ENCODE data around the gene PMPCB.

Gene PMPCB

DNA sequence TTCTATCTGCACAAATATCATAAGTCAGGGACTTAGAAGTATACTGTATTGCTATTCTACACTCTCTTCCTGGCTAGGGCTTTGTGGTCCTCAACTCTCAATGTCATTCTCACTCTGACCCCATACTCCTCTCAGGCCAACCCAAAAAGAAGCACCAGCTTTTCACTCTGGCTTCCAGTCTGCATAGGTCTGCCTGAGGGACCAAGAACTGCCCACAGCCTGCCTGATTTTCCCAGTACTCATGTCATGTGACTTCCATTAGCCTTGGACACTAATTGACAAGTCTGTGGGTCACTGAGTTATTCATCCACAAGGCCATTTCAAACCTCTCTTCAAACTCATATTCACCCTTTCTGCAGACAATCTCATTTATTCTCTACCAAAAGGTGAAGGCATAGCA, 19.8 kb downstream of the PMPCB start:
- DNase-seq (ENCODE audit: low read depth in 1 of 2, low spot score in 1 of 2), result no peak

DNA sequence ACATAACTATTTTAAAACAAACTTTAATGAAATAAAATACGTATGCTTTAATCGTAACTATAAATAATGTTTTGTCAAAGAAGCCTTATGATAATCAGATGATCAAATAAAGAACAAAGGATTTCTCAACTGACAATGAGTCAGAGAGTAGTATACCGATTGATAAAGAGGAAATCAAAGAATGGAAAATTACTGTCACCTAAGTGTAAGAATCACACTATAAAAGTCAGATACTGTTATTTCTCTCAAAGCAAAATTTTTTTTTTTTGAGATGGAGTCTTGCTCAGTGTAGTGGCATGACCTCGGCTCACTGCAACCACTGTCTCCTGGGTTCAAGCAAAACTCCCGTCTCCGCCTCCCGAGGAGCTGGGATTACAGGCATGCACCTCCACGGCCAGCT, 28.5 kb downstream of the PMPCB start:
- DNase-seq (ENCODE audit: low read depth in 1 of 2, low spot score in 1 of 2), result no peak

DNA sequence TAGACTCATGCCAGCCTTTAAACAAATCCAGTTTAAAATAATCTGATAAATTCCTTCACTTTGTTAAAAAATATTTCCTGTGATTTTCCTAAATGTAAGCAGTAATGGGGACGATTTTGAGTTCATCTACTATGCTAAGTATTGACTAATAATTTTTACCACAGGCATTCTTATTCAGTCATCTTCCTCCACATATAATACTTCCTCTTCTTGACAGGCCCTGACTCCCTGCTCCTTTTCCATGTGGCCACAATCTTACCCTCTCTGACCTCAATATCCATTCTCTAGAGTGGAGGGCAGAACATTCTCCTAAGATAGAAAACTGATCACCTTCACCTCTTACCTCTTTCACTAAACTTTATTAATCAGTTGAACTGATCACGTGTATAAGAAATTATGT, 39.5 kb downstream of the PMPCB start:
- no peak for DNase-seq (ENCODE audit: low read depth in 1 of 2, low spot score in 1 of 2)

DNA sequence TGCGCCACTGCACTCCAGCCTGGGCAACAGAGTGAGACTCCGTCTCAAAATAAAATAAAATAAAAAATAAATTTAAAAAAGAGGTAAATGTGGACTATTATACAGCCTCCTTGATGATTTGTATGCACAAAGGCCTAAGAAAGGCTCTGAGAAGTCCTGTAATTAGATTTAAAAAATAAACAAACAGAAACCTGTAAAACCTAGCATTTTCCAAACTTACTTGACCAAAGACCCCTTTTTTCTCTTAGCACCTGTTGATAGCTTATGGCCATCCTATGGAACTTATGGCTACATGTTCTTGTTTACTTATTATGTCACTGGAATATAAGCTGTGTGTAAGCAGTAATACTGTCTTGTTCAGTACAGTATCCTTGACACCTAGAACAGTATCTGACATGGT, 41.6 kb downstream of the PMPCB start:
- DNase-seq (ENCODE audit: low read depth in 1 of 2, low spot score in 1 of 2), result no peak

DNA sequence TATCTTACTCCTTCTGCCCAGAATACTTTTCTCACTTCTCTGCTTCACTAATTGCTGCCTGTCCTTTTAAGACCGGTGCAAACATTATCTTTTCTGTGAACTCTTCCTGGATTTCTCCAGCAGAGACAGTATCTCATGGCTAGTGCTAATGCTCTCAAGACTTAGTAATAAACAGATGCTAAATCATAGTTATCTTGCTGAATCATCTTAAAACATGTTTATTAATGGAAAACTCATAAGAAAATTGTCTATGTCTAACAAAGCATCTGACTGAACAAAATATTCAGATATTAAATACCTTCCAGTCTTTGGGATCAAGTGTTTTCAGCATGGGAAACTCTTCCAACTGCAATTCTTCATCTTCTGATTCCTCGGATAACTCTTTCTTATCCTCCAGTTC, 44.2 kb downstream of the PMPCB start:
- DNase-seq (ENCODE audit: low read depth in 1 of 2, low spot score in 1 of 2), result no peak

DNA sequence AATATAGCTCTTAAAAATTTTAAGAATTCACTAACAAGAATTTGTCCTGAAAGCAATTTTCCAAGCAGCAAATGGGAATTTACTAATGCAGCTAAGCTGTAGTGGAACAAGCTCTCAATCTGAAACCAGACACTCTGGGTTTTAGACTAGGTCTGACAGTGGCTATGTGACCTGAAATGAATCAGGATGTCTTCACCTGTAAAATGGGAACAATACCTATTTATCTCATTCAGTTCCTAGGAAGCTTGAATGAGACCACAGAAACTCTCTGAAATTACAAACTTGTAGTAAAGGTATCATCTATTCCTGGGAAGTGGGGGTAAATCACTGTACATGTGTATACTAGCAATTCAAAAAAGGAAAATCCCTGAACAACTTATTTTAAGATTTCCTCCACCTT, 46.1 kb downstream of the PMPCB start:
- no peak for DNase-seq (ENCODE audit: low read depth in 1 of 2, low spot score in 1 of 2)

DNA sequence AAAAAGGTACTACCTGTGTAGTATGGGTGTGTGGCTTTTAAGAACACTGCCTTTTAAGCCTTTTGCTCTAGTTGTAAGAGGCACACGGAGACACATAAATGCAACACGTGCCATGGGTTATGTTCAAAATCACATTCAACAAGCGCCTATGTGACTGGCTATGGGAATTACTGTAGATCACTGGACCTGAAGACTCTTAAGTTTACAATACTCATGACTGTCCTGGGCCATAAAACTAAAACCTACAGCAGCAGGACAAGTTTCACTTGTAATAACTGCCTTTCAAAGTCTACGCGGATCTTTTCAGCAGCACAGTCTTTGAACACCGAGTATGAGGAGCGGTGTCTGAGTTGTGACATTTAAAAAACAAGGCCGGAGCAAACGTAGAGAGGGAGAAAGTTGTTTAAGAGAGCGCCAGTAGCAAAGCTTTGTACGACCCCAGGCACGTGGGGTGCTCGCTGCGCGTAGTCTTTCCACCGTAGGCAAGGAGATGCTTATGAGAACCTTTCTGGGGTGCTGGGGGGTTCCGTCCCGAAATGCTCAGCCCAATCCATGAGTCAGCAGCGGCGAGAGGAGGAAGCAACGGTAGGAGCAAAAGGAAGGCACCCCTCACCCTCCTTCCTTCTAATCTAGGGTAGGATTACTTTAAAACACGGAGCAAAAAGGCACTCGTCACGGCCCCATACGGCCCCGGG, 46.7 kb downstream of the PMPCB start:
- DNase-seq (ENCODE audit: low read depth in 1 of 2, low spot score in 1 of 2), result peak; percentile 13 to 23

DNA sequence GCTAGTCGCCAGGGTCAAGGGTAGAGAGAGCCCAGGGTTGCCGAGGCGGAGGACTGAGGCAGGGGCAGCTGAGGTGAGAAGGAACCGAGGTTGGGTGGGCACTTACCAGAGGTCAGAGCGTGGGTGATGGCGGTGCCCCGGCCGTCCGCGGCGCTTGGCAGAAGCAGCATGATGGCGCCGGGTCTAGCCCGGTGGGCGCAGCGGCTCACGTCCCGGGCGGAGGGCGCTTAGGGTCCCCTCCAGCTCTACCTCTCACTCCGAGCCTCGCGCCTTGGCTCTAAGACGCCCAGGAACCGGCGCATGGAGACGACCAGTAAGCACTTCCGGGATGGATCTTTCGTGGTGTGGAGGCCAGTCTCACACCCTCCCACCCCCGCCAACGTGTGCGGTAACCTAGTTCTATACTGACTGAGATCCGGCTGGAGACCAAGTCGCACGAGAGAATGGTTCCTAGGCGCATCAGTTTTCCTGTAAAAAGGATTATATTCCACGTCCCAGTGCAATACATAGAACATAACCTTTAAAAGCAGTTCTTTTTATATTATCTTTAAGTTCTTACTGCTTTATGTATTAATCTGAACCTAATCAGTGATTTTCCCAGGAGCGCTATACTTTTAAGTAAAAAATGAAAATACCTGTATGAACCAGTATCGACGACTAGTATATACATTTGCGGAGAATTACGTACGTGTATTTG, 47.4 kb downstream of the PMPCB start, which contains the start of gene DNAJC2:
TSS of gene DNAJC2 (minus strand) at position 315 of the 697 bp plus-strand sequence. CDS start at position 170, 145 bp downstream.
- peak; percentile 63 to 85 for DNase-seq (ENCODE audit: low read depth in 1 of 2, low spot score in 1 of 2)

DNA sequence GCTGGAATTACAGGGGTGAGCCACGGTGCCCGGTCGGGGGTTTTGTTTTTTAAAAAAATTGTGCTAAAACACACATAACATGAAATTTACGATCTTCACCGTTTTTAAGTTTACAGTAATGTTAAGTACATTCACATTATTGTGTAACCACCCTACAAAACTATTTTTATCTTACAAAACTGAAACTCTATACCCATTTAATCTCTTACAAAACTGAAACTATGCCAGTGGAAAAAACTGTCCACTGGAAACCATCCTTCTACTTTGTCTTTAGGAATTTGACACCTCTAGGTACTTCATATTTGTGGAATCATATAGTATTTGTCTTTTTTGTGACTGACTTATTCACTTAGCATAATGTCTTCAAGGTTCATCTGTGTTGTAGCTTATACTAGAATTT, 49.2 kb downstream of the PMPCB start:
- no peak for DNase-seq (ENCODE audit: low read depth in 1 of 2, low spot score in 1 of 2)

DNA sequence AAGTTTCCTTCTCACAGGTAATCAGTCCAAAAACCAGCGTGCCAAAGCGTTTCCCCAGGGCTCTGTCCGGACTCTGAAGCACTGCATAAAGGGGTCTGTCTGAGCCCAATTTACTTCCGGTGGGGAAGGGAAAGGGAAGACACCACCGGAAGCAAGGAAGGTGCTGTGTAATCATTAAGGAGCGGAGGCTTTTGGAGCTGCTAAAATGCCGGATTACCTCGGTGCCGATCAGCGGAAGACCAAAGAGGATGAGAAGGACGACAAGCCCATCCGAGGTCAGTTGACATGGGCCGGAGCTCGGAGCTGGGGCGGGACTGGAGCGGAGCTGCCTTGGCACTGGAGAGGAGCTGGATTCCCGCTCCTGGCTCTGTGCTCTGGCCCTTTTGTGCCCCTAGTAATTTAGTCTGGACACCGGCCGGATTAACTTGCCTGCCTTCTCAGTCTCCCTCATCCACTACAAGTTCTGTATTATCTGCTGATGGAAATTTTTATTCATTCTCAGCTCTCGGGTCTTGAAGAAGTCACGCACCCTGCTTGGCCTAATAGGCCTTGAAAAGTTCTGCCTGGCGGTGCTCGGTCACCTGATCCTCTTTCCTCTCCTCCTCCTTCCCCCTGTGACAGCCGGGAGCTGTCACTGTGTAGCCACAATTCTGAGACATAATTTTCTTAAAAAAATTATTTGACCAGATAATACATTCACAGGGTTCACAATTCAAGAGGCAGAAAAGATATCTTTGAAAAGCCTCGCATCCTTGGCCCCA, 50.5 kb downstream of the PMPCB start, which contains the start of gene PSMC2:
TSS of gene PSMC2 (plus strand) at position 137 of the 761 bp plus-strand sequence. CDS start at position 206, 69 bp downstream.
- DNase-seq (ENCODE audit: low read depth in 1 of 2, low spot score in 1 of 2), result peak; percentile 60 to 87

DNA sequence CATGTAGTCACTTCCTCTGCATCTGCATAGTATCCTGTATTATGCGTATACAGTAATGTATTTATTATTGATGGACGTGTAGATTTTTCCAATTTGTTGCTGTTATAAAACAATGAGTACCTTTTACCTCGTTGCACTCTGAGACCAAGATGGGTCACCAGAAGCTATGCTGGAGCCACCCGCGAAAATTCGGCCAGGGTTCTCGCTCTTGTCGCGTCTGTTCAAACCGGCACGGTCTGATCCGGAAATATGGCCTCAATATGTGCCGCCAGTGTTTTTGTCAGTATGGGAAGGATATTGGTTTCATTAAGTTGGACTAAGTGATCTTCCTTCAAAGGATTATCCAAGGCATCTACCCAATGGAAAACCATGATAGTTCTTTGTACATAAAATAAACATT, 51.2 kb downstream of the PMPCB start:
- DNase-seq (ENCODE audit: low read depth in 1 of 2, low spot score in 1 of 2), result no peak

DNA sequence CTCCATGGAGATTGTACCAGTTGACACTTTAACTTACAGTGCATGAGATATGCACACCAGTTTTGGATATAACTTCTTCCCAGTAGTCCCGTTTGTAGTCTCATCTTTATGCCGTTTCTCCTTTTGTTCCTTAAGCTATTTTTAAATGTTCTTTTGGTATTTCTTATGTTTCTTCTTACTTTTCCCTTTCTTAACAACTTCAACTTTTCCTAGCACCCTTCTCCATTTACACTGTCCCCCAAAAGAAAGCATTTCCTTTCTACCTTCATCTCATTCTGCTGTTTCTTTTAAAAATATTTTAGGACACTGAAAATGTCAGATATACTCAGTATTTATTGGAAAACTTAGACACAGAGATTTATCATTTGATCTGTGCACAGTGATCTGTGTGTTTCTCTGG, 51.7 kb downstream of the PMPCB start:
- no peak for DNase-seq (ENCODE audit: low read depth in 1 of 2, low spot score in 1 of 2)

DNA sequence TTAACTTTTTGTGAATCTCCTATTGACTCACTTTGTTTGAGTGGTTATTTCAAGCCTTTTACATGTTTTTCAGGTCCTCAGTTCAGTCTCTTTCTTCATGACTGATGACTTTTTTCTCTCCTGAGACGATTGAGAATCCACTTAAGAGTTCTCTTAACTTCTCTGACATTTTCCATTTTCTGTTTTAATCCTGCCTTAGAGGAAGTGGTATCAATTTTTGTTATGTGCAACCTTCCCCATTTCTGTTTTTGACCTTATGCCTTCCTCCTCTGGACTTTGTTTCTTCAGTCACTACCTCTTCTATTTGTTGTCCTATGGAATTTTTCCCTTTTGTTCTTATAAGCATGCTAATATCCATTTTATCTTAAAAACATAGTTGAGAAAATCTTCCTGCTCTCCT, 52.6 kb downstream of the PMPCB start:
- DNase-seq (ENCODE audit: low read depth in 1 of 2, low spot score in 1 of 2), result no peak
